Measurements from ENCODE around the gene ZNF235.
"Not testable (repeated sequence)": the region's sequence is repeated elsewhere in the genome, so short reads cannot be mapped to it uniquely, and the experiment has no call there.

ZNF235 gene

DNA sequence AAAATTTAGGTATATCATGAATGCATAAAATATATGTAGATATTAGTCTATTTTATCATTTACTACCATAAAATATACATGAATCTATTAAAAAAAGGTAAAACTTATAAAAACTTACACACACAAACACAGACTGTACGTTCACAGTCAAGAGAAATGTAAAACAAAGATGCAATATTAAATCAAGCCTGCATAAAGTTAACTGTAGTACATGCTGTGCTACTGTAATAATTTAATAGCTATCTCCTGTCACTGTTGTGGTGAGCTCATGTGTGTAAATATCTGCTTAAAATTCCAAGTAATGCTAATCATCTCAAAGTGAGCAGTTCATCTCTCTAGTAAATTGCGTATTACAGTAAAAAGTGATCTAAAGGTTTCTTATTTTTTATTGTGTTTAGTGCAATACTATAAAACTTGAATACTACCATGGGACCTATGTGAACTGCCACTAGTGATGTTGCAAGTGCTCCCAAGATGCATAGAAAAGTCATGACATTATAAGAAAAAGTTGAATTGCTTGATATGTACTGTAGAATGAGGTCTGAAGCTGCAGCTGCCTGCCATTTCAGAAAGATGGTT is 45.9 kb downstream of the ZNF235 start:
- DNase-seq (ENCODE audit: extremely low spot score, insufficient read length, low read depth) (no peak), FAIRE-seq (no peak)

GRCh38 chr19:44258136-44258535 is 46.7 kb downstream of the ZNF235 start:
- DNase-seq (ENCODE audit: extremely low spot score, insufficient read length, low read depth) (no peak), FAIRE-seq (no peak)

- no peak for FAIRE-seq
- no peak for DNase-seq (ENCODE audit: extremely low spot score, insufficient read length, low read depth)
Measured at GRCh38 chr19:44255705-44256411, 49.0 kb downstream of the ZNF235 start.

DNA sequence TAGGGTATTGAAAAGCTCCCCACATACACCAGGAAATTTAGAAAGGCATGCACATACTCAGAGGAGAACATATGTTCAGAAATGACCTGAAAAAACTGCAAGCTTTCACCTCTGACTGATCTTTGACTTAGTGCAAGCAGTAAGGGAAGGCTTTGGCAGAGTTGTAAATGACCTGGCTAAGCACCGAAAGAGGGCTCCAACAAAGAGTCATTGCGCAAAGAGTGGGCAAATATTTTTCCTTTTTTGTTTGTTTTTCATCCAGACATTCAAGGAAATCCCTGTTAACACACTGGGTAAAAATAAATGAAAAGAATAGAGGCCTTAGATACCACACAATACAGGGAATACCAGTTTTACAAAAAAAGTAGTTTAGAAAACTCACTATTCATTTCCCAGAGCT is 50.3 kb downstream of the ZNF235 start:
- no peak for DNase-seq (ENCODE audit: extremely low spot score, insufficient read length, low read depth)
- no peak for FAIRE-seq

GRCh38 chr19:44253392-44253791 is 51.4 kb downstream of the ZNF235 start:
- not testable (repeated sequence) for FAIRE-seq; DNase-seq (ENCODE audit: extremely low spot score, insufficient read length, low read depth)

DNA sequence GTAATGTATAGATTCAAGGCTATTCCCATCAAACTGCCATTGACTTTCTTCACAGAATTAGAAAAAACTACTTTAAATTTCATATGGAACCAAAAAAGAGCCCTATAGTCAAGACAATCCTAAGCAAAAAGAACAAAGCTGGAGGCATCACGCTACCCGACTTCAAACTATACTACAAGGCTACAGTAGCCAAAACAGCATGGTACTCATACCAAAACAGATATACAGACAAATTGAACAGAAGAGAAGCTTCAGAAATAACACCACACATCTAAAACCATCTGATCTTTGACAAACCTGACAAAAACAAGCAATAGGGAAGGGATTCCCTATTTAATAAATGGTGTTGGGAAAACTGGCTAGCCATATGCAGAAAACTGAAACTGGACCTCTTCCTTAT is 52.5 kb downstream of the ZNF235 start:
- not testable (repeated sequence) for FAIRE-seq; DNase-seq (ENCODE audit: extremely low spot score, insufficient read length, low read depth)

GRCh38 chr19:44236384-44236783 is 68.4 kb downstream of the ZNF235 start:
- FAIRE-seq, result no peak

More at GRCh38 chr19:44236384-44236783, 68.4 kb downstream of the ZNF235 start:
- no peak for DNase-seq (ENCODE audit: extremely low spot score, insufficient read length, low read depth)

Data from GM18507 (cell line).